K562 (cell line): ENCODE measurements around the gene RASSF1. TPM values are rescaled to one million over a fixed set of nuclear protein-coding genes. Genes with fewer than 3 reads are reported as not detected.

Experiments used
- ARID4B ChIP-seq: sonication (generic); formaldehyde crosslinking; IDR thresholded peaks from 2 replicates; pipeline ENCODE4 v1.8.0; 2022; ENCODE audit warnings: mild to moderate bottlenecking, missing genetic modification reagents
- BRCA1 ChIP-seq, 2 experiments: fragments of 450-650 bp in 1 of 2; sonication (generic) in 1 of 2; formaldehyde crosslinking in 1 of 2; IDR thresholded peaks; 2 replicates each; pipeline versions ENCODE4 v1.5.0 to v1.6.1; 2017 to 2020; ENCODE audit warnings: mild to moderate bottlenecking in 1 of 2, missing genetic modification reagents in 1 of 2
- ELK3 ChIP-seq: fragments of 450-650 bp; formaldehyde crosslinking; IDR thresholded peaks from 2 replicates; pipeline ENCODE4 v1.4.0; 2020; ENCODE audit warnings: mild to moderate bottlenecking
- EWSR1 ChIP-seq: fragments of 450-650 bp; IDR thresholded peaks from 2 replicates; pipeline ENCODE4 v1.6.1; 2018; ENCODE audit warnings: borderline replicate concordance, mild to moderate bottlenecking, low read depth, moderate library complexity; ENCODE audit not compliant: partially characterized antibody
- FOXA1 ChIP-seq: fragments of 450-650 bp; IDR thresholded peaks from 2 replicates; pipeline ENCODE4 v1.6.1; 2016; ENCODE audit warnings: mild to moderate bottlenecking, borderline replicate concordance
- NEUROD1 ChIP-seq: fragments of 150-350 bp; IDR thresholded peaks from 2 replicates; pipeline ENCODE4 v1.6.1; 2014; ENCODE audit warnings: borderline replicate concordance, low read length, low read depth; ENCODE audit not compliant: partially characterized antibody
- PHB ChIP-seq: fragments of 250-450 bp; sonication (Bioruptor Pico); IDR thresholded peaks from 2 replicates; pipeline ENCODE4 v1.5.0; 2021
- POLR3A ChIP-seq: IDR thresholded peaks from 2 replicates; pipeline ENCODE4 v1.6.1; 2011; ENCODE audit warnings: borderline replicate concordance, mild to moderate bottlenecking, moderate library complexity; ENCODE audit not compliant: insufficient read length, insufficient read depth; ENCODE audit errors: extremely low read depth
- POLR3G ChIP-seq: IDR thresholded peaks from 2 replicates; pipeline ENCODE4 v1.6.1; 2011; ENCODE audit not compliant: insufficient read length, insufficient replicate concordance; ENCODE audit errors: extremely low read depth
- RFX7 ChIP-seq: fragments of 250-450 bp; sonication (Bioruptor Pico); IDR thresholded peaks from 2 replicates; pipeline ENCODE4 v1.5.1; 2021; ENCODE audit warnings: mild to moderate bottlenecking
- SRSF1 ChIP-seq: fragments of 200-400 bp; formaldehyde crosslinking; IDR thresholded peaks from 2 replicates; pipeline ENCODE4 v1.6.1; 2017; ENCODE audit warnings: mild to moderate bottlenecking, low read depth, low read length, moderate library complexity
- SRSF9 ChIP-seq: fragments of 200-400 bp; formaldehyde crosslinking; IDR thresholded peaks from 2 replicates; pipeline ENCODE4 v1.6.1; 2017; ENCODE audit warnings: low read depth, low read length, borderline replicate concordance
- STAT5B ChIP-seq: fragments of 250-450 bp; sonication (Bioruptor Pico); IDR thresholded peaks from 2 replicates; pipeline ENCODE4 v1.8.0; 2021; ENCODE audit warnings: mild to moderate bottlenecking, inconsistent platforms
- ZNF586 ChIP-seq: fragments of 450-650 bp; formaldehyde crosslinking; conservative IDR thresholded peaks from 2 replicates; pipeline ENCODE4 v1.4.0; 2020; ENCODE audit warnings: mild to moderate bottlenecking, moderate library complexity
- ZNF609 ChIP-seq: sonication (generic); formaldehyde crosslinking; IDR thresholded peaks from 2 replicates; pipeline ENCODE4 v1.8.1; 2023; ENCODE audit warnings: missing genetic modification reagents, mild to moderate bottlenecking, borderline replicate concordance
- polyA plus RNA-seq, 8 experiments: library from polyadenylated mRNA; depleted of rRNA in 4 of 8; stranded (reverse) in 5 of 8; unstranded in 3 of 8; fragments of >200 nt; fragmentation: Nextera tagmentation in 2 of 8; fragmentation: Illumina TruSeq in 1 of 8; extraction: Ambion mirVana in 2 of 8; extraction: Trizol in 1 of 8; gene quantifications; 2 replicates each; pipeline versions ENCODE4 v1.2.1 to v1.2.3, GENCODE V29; 2011 to 2014; ENCODE audit warnings: inconsistent platforms in 1 of 8, missing spikeins in 1 of 8
- total RNA-seq, 7 experiments: library from RNA; depleted of rRNA in 6 of 7; stranded (reverse); fragments of >200 nt in 6 of 7; fragmentation: Illumina TruSeq in 2 of 7; extraction: Trizol in 2 of 7; gene quantifications; 2 replicates each; pipeline versions ENCODE4 v1.2.1 to v1.2.3, GENCODE V29; 2011 to 2021; ENCODE audit warnings: low replicate concordance in 1 of 7
- TF ChIP-seq, protein P1 (sequence below): fragments of 250-450 bp; sonication (Bioruptor Pico); IDR thresholded peaks from 2 replicates; pipeline ENCODE4 v1.8.0; 2022; ENCODE audit warnings: moderate library complexity, mild to moderate bottlenecking, inconsistent platforms

Gene RASSF1
- total and polyA plus RNA-seq, 9 of the 15 experiments (the other 6 are each of a cell fraction or from before 2014, with no cell fraction given): 3.6 to 57.1 (median 24.6) TPM

DNA sequence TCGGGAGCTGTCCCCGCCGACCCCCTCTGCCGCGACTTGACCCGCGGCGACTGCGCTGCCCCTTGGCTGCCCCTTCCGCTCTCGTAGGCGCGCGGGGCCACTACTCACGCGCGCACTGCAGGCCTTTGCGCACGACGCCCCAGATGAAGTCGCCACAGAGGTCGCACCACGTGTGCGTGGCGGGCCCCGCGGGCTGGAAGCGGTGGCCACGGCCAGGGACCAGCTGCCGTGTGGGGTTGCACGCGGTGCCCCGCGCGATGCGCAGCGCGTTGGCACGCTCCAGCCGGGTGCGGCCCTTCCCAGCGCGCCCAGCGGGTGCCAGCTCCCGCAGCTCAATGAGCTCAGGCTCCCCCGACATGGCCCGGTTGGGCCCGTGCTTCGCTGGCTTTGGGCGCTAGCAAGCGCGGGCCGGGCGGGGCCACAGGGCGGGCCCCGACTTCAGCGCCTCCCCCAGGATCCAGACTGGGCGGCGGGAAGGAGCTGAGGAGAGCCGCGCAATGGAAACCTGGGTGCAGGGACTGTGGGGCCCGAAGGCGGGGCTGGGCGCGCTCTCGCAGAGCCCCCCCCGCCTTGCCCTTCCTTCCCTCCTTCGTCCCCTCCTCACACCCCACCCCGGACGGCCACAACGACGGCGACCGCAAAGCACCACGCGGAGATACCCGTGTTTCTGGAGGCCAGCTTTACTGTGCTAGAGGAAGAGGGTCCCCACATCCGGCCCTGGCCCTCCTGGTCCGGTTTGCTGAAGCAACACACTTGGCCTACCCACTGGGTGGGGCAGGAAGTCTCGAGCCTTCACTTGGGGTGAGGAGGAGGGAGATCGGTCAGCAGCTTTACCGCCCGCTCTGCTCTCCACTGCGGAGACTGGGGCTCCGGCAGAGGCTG, at the start of gene RASSF1 (continued):
- TF ChIP-seq ZNF609 (CRISPR knock-in tag) (no peak), STAT5B (CRISPR knock-in tag) (no peak), ARID4B (CRISPR knock-in tag) (no peak), ELK3 (CRISPR knock-in tag) (no peak), POLR3A (no peak), EWSR1 (no peak), SRSF1 (no peak), POLR3G (no peak), NEUROD1 (no peak), PHB (no peak), BRCA1 (IDR thresholded peaks at IDR 0.05) (no peak), BRCA1 (CRISPR knock-in tag; IDR thresholded peaks at IDR 0.05) (no peak), SRSF9 (no peak), RFX7 (CRISPR knock-in tag) (no peak), ZNF586 (CRISPR knock-in tag) (no peak), FOXA1 (no peak)
- TF ChIP-seq, protein P1, sequence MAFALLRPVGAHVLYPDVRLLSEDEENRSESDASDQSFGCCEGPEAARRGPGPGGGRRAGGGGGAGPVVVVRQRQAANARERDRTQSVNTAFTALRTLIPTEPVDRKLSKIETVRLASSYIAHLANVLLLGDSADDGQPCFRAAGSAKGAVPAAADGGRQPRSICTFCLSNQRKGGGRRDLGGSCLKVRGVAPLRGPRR: no peak
